ENCODE results near the gene SUCO. TPM values are rescaled to one million over a fixed set of nuclear protein-coding genes. Genes with fewer than 3 reads are reported as not detected.
"Not testable (repeated sequence)": the region's sequence is repeated elsewhere in the genome, so short reads cannot be mapped to it uniquely, and the experiment has no call there.

Gene SUCO
- total RNA-seq, 1 experiment from 2014 or later = 22.6 TPM

- TF ChIP-seq EZH2 (IDR thresholded peaks at IDR 0.05) = no peak
- no peak for TF ChIP-seq CTCF (IDR thresholded peaks at IDR 0.05 in 2 of 3, conservative IDR thresholded peaks at IDR 0.05 in 1 of 3; ENCODE audit: borderline replicate concordance in 1 of 3, insufficient read depth in 1 of 3, low read depth in 2 of 3, low read length in 2 of 3)
Measured at GRCh38 chr1:172588296-172589291, 55.6 kb downstream of the SUCO start (continued).

GRCh38 chr1:172589553-172589952 is 56.6 kb downstream of the SUCO start:
- Histone ChIP-seq H3K9me2 (ENCODE audit: insufficient read depth) (no peaks in the 10 kb centered on the region), H3K4me2 (ENCODE audit: low read length) (peak overlapping the region; percentile 61; the same call in 1 of the 2 replicates), H3K36me3 (ENCODE audit: control insufficient read depth in 1 of 2, insufficient read depth in 2 of 2, low read length in 2 of 2) (peaks cover 8 to 9% of the 10 kb centered on the region in 2 experiments; a peak in 3 of 4 replicates), H3K27me3 (ENCODE audit: insufficient read depth, low read length) (no peaks in the 10 kb centered on the region), H3K79me2 (ENCODE audit: insufficient read depth, low read length) (no peaks in the 10 kb centered on the region), H3K4me1 (ENCODE audit: control insufficient read depth in 1 of 2, insufficient read depth in 2 of 2, low read length in 2 of 2) (peaks cover 3 to 32% of the 10 kb centered on the region in 2 experiments; a peak in 2 of 4 replicates), H3K4me3 (replicated peaks in 1 of 2; ENCODE audit: low read depth in 1 of 2, low read length in 2 of 2) (no peak overlapping the region), H4K20me1 (ENCODE audit: insufficient read depth) (no peaks in the 10 kb centered on the region), H3K9ac (ENCODE audit: low read length) (no peak overlapping the region), H3K9me3 (ENCODE audit: control insufficient read depth in 1 of 2, insufficient read depth in 1 of 2, low read depth in 1 of 2, low read length in 2 of 2) (no peaks in the 10 kb centered on the region), H3K27ac (ENCODE audit: low read depth, low read length) (no peak overlapping the region), H2AFZ (ENCODE audit: low read depth, low read length, poor library complexity, severe bottlenecking) (no peak overlapping the region)
- POLR2A ChIA-PET = no interaction called here
- BruUV-seq (replicated peaks) = no TSS peak
- no peak for TF ChIP-seq EGR1 (IDR thresholded peaks at IDR 0.05; ENCODE audit: low read depth)
- no peak for TF ChIP-seq YY1 (IDR thresholded peaks at IDR 0.05; ENCODE audit: extremely low read depth, insufficient replicate concordance, low read depth, low read length)
- no peak for TF ChIP-seq MAX (IDR thresholded peaks at IDR 0.05)
- no peak for TF ChIP-seq FOSL1 (IDR thresholded peaks at IDR 0.05; ENCODE audit: low read depth)
- no peak for TF ChIP-seq CBX3 (IDR thresholded peaks at IDR 0.05; ENCODE audit: low read depth)
- no peak for TF ChIP-seq POLR2AphosphoS5 (IDR thresholded peaks at IDR 0.05; ENCODE audit: low read depth, low read length)
- no peak for TF ChIP-seq ELF1 (IDR thresholded peaks at IDR 0.05; ENCODE audit: borderline replicate concordance, low read depth)
- DNase-seq (ENCODE audit: low read depth, low spot score) = no peak
- RAD21 ChIA-PET (ENCODE audit: low non-redundant PET in 1 of 2, low total read pairs in 2 of 2, uncharacterized antibody in 2 of 2, unreplicated experiment in 2 of 2) = no interaction called here
- intact Hi-C loops (cut with micrococcal nuclease) = no loop called here
- no peak for ATAC-seq
- CTCF ChIA-PET = no interaction called here

- H3K36me3 ChIP-seq (ENCODE audit: control insufficient read depth in 1 of 2, insufficient read depth in 2 of 2, low read length in 2 of 2); DNase-seq (ENCODE audit: low read depth, low spot score); ATAC-seq; H3K9me3 ChIP-seq (ENCODE audit: control insufficient read depth in 1 of 2, insufficient read depth in 1 of 2, low read depth in 1 of 2, low read length in 2 of 2); H3K27ac ChIP-seq (ENCODE audit: low read depth, low read length); H3K4me3 ChIP-seq (replicated peaks in 1 of 2; ENCODE audit: low read depth in 1 of 2, low read length in 2 of 2); intact Hi-C loops (cut with micrococcal nuclease); CTCF ChIA-PET; H3K79me2 ChIP-seq (ENCODE audit: insufficient read depth, low read length); BruUV-seq (replicated peaks); H2AFZ ChIP-seq (ENCODE audit: low read depth, low read length, poor library complexity, severe bottlenecking); H3K9me2 ChIP-seq (ENCODE audit: insufficient read depth); H3K4me2 ChIP-seq (ENCODE audit: low read length); POLR2A ChIA-PET; H3K9ac ChIP-seq (ENCODE audit: low read length); H3K27me3 ChIP-seq (ENCODE audit: insufficient read depth, low read length); RAD21 ChIA-PET (ENCODE audit: low non-redundant PET in 1 of 2, low total read pairs in 2 of 2, uncharacterized antibody in 2 of 2, unreplicated experiment in 2 of 2); H4K20me1 ChIP-seq (ENCODE audit: insufficient read depth): not testable (repeated sequence)
- H3K4me1 ChIP-seq (ENCODE audit: control insufficient read depth in 1 of 2, insufficient read depth in 2 of 2, low read length in 2 of 2) = peaks cover 3 to 23% of the 10 kb centered on the region in 2 experiments; a peak in 2 of 4 replicates
Measured at GRCh38 chr1:172591429-172591828, 58.5 kb downstream of the SUCO start.

Data from HCT116 (cell line).